H9 (cell line): ENCODE results near the gene GPC3. TPM values are rescaled to one million over a fixed set of nuclear protein-coding genes. Genes with fewer than 3 reads are reported as not detected.

ENCODE experiments used
- DNase-seq: peaks from one replicate; pipeline ENCODE4 v3.0.0-alpha.2; 2017
- H2AFZ ChIP-seq: one replicate; pipeline ENCODE4 v1.6.1; 2013; ENCODE audit warnings: mild to moderate bottlenecking, low read length, control low read depth, moderate library complexity
- H2AK5ac ChIP-seq: 2 replicates; pipeline ENCODE4 v1.6.1; 2013; ENCODE audit warnings: low read length, control low read depth, mixed read lengths; ENCODE audit not compliant: insufficient read length
- H2BK120ac ChIP-seq: one replicate; pipeline ENCODE4 v1.6.1; 2013; ENCODE audit warnings: low read depth, mild to moderate bottlenecking, low read length, control low read depth, inconsistent platforms; ENCODE audit not compliant: poor library complexity, severe bottlenecking
- H2BK12ac ChIP-seq: 2 replicates; pipeline ENCODE4 v1.6.1; 2013; ENCODE audit warnings: low read length, control low read depth, mixed read lengths, low read depth; ENCODE audit not compliant: insufficient read length
- H2BK15ac ChIP-seq: 2 replicates; pipeline ENCODE4 v1.6.1; 2013; ENCODE audit warnings: low read depth, low read length, control low read depth
- H2BK20ac ChIP-seq: one replicate; pipeline ENCODE4 v1.6.1; 2013; ENCODE audit warnings: low read depth, mild to moderate bottlenecking, low read length, control low read depth, inconsistent platforms; ENCODE audit not compliant: poor library complexity, severe bottlenecking
- H2BK5ac ChIP-seq: 2 replicates; pipeline ENCODE4 v1.6.1; 2013; ENCODE audit warnings: low read length, control low read depth, mixed read lengths; ENCODE audit not compliant: insufficient read length
- H3K14ac ChIP-seq: 2 replicates; pipeline ENCODE4 v1.6.1; 2013; ENCODE audit warnings: low read length, control low read depth; ENCODE audit not compliant: insufficient read depth
- H3K18ac ChIP-seq: 2 replicates; pipeline ENCODE4 v1.6.1; 2013; ENCODE audit warnings: low read depth, mild to moderate bottlenecking, mixed read lengths, low read length, control low read depth; ENCODE audit not compliant: insufficient read length
- H3K23ac ChIP-seq: 2 replicates; pipeline ENCODE4 v1.6.1; 2013; ENCODE audit warnings: low read length, control low read depth, mixed read lengths, low read depth; ENCODE audit not compliant: insufficient read length
- H3K23me2 ChIP-seq: 2 replicates; pipeline ENCODE4 v1.6.1; 2013; ENCODE audit warnings: low read depth, mild to moderate bottlenecking, mixed read lengths, low read length, control low read depth; ENCODE audit not compliant: insufficient read length, poor library complexity, severe bottlenecking
- H3K27ac ChIP-seq: 2 replicates; pipeline ENCODE4 v1.5.1; 2013; ENCODE audit warnings: low read length, control low read depth, mixed read lengths, low read depth; ENCODE audit not compliant: insufficient read length
- H3K27me3 ChIP-seq: 2 replicates; pipeline ENCODE4 v1.6.1; 2013; ENCODE audit warnings: low read length, control low read depth, inconsistent platforms; ENCODE audit not compliant: insufficient read depth
- H3K4ac ChIP-seq: 2 replicates; pipeline ENCODE4 v1.6.1; 2013; ENCODE audit warnings: low read depth, mild to moderate bottlenecking, control low read depth, inconsistent platforms, low read length, moderate library complexity
- H3K4me1 ChIP-seq: 2 replicates; pipeline ENCODE4 v1.6.1; 2013; ENCODE audit warnings: low read length, control low read depth, inconsistent platforms; ENCODE audit not compliant: insufficient read depth
- H3K4me2 ChIP-seq: 2 replicates; pipeline ENCODE4 v1.6.1; 2013; ENCODE audit warnings: low read length, control low read depth, mixed read lengths; ENCODE audit not compliant: insufficient read length, insufficient read depth
- H3K56ac ChIP-seq: 2 replicates; pipeline ENCODE4 v1.6.1; 2013; ENCODE audit warnings: low read depth, mild to moderate bottlenecking, mixed read lengths, low read length, control low read depth; ENCODE audit not compliant: insufficient read length
- H3K79me1 ChIP-seq: 2 replicates; pipeline ENCODE4 v1.6.1; 2013; ENCODE audit warnings: low read depth, mild to moderate bottlenecking, moderate library complexity, low read length, control low read depth, inconsistent platforms; ENCODE audit not compliant: insufficient read depth, poor library complexity, severe bottlenecking
- H3K79me2 ChIP-seq: 2 replicates; pipeline ENCODE4 v1.6.1; 2013; ENCODE audit warnings: low read length, control low read depth, inconsistent platforms; ENCODE audit not compliant: insufficient read depth
- H3K9ac ChIP-seq: 2 replicates; pipeline ENCODE4 v1.6.1; 2013; ENCODE audit warnings: low read length, control low read depth, mixed read lengths; ENCODE audit not compliant: insufficient read length; ENCODE audit errors: extremely low read depth
- H3K9me3 ChIP-seq: one replicate; pipeline ENCODE4 v1.6.1; 2013; ENCODE audit warnings: low read depth, low read length, inconsistent platforms; ENCODE audit not compliant: control insufficient read depth
- H3T11ph ChIP-seq: one replicate; pipeline ENCODE4 v1.6.1; 2013; ENCODE audit warnings: mild to moderate bottlenecking, low read length, control low read depth, inconsistent platforms
- H4K20me1 ChIP-seq: one replicate; pipeline ENCODE4 v1.6.1; 2013; ENCODE audit not compliant: control insufficient read depth, insufficient read length, insufficient read depth
- H4K5ac ChIP-seq: 2 replicates; pipeline ENCODE4 v1.6.1; 2013; ENCODE audit warnings: low read depth, mild to moderate bottlenecking, mixed read lengths, low read length, control low read depth; ENCODE audit not compliant: insufficient read length
- H4K8ac ChIP-seq: replicated peaks from 2 replicates; pipeline ENCODE4 v1.6.1; 2013; ENCODE audit warnings: low read length, control low read depth, mixed read lengths, low read depth; ENCODE audit not compliant: insufficient read length
- H4K91ac ChIP-seq: 2 replicates; pipeline ENCODE4 v1.6.1; 2013; ENCODE audit warnings: low read depth, mild to moderate bottlenecking, moderate library complexity, mixed read lengths, low read length, control low read depth; ENCODE audit not compliant: insufficient read length
- H3K27ac Mint-ChIP-seq, 3 experiments: 2 replicates in 2 of 3; 3 replicates in 1 of 3; pipeline ENCODE4 v1.8.0; 2020 to 2021; ENCODE audit warnings: mixed read lengths in 3 of 3, mild to moderate bottlenecking in 1 of 3, moderate library complexity in 1 of 3
- H3K27me3 Mint-ChIP-seq: 2 replicates; pipeline ENCODE4 v1.8.0; 2021; ENCODE audit warnings: low read depth, mild to moderate bottlenecking, moderate library complexity, mixed read lengths
- H3K36me3 Mint-ChIP-seq, 3 experiments: 2 replicates in 2 of 3; 3 replicates in 1 of 3; pipeline ENCODE4 v1.8.0; 2020 to 2021; ENCODE audit warnings: low read depth in 3 of 3, mixed read lengths in 3 of 3; ENCODE audit not compliant: insufficient read depth in 1 of 3
- H3K4me1 Mint-ChIP-seq, 2 experiments: 2 replicates each; pipeline ENCODE4 v1.8.0; 2020; ENCODE audit warnings: mixed read lengths in 2 of 2
- H3K4me3 Mint-ChIP-seq, 2 experiments: 2 replicates in 1 of 2; 3 replicates in 1 of 2; pipeline ENCODE4 v1.8.0; 2020 to 2021; ENCODE audit warnings: mild to moderate bottlenecking in 2 of 2, mixed read lengths in 2 of 2, moderate library complexity in 1 of 2
- H3K9me3 Mint-ChIP-seq, 2 experiments: 2 replicates in 1 of 2; 3 replicates in 1 of 2; pipeline ENCODE4 v1.8.0; 2020; ENCODE audit warnings: mild to moderate bottlenecking in 2 of 2, mixed read lengths in 2 of 2, moderate library complexity in 1 of 2
- WGBS: extraction: QIAGEN DNeasy Blood & Tissue Kit; methylation state at CpG from one replicate; pipeline ENCODE4 v1.1.7; 2013; ENCODE audit warnings: missing lambda C conversion rate, low lambda C conversion rate, mixed read lengths; ENCODE audit not compliant: insufficient read length; ENCODE audit errors: extremely low coverage; 5-methylcytosine and 5-hydroxymethylcytosine counted together
- total RNA-seq: library from RNA; stranded (reverse); gene quantifications from 2 replicates; pipeline ENCODE4 v1.2.1, GENCODE V29; 2021
- TF ChIP-seq, protein P1 (sequence below): fragments of 200-600 bp; sonication (generic); conservative IDR thresholded peaks from 3 replicates; pipeline ENCODE4 v1.8.0; 2021; ENCODE audit warnings: antibody characterized with exemption, mild to moderate bottlenecking

The GPC3 gene
- total RNA-seq, 1 experiment from 2014 or later, result 108 TPM

DNA sequence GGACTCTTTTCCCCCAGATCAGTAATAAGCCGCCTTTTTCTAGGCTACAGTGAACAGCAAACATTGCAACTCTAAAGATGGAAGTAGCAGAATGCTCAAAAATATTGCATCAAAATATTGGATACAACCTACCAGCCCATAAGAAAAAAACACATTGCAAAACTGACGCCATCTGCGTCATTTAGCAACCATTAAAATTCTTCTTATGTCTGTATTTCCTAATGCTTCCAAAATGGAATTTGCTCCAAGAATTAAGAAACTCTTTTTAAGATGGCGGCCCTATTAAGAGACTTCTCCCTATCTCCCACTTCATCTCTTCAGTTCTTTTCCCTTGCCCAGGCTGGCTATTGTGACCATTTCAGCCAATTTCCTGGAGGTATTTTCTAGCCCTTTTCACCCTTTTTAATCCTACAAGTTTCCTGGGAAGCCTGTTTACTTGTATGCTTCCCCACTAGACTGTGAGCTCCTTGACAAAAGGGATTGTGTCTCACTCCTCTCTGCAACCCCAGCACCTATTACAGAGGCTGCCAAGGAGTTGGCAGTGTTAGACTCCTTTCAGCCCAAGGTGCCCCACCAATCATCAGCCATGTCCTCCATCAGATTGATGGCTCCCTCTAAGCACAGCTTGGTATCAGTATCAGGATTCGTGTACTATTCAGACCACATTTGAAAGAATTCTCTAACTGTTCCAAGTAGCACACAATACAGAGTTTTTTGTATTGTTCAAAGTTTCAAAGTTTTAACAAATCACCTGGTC is 4.4 kb downstream of the GPC3 start:
- Histone ChIP-seq H4K91ac (no peak overlapping the region), H3K4me2 (no peak overlapping the region), H2AFZ (no peak overlapping the region), H2BK12ac (no peak overlapping the region), H2BK20ac (no peak overlapping the region), H3K23me2 (peaks cover 17% of the 10 kb centered on the region), H2AK5ac (no peak overlapping the region), H4K8ac (no peak overlapping the region), H4K20me1 (no peaks in the 10 kb centered on the region), H3K4me1 (peaks cover 15% of the 10 kb centered on the region; the same call in 1 of the 2 replicates), H2BK120ac (no peak overlapping the region), H3K4ac (no peak overlapping the region), H2BK5ac (no peak overlapping the region), H3K9ac (no peak overlapping the region), H3K79me2 (no peaks in the 10 kb centered on the region), H3K9me3 (no peaks in the 10 kb centered on the region), H3K56ac (no peak overlapping the region), H3K27ac (no peak overlapping the region), H3K18ac (no peak overlapping the region), H2BK15ac (no peak overlapping the region), H3K79me1 (no peaks in the 10 kb centered on the region), H3K23ac (no peak overlapping the region), H3K14ac (no peak overlapping the region), H3T11ph (no peak overlapping the region), H4K5ac (no peak overlapping the region), H3K27me3 (peaks cover 10% of the 10 kb centered on the region; the same call in 1 of the 2 replicates)
- H3K4me3 Mint-ChIP-seq, result peak overlapping the region in 1 of 2 experiments; percentile 41; a peak in 1 of 5 replicates
- H3K4me1 Mint-ChIP-seq, result peaks cover 47 to 62% of the 10 kb centered on the region in 2 experiments
- H3K9me3 Mint-ChIP-seq, result no peaks in the 10 kb centered on the region
- DNase-seq, result no peak
- WGBS, result no CpG with 5 or more reads among the region's 5 CpGs
- TF ChIP-seq, protein P1, sequence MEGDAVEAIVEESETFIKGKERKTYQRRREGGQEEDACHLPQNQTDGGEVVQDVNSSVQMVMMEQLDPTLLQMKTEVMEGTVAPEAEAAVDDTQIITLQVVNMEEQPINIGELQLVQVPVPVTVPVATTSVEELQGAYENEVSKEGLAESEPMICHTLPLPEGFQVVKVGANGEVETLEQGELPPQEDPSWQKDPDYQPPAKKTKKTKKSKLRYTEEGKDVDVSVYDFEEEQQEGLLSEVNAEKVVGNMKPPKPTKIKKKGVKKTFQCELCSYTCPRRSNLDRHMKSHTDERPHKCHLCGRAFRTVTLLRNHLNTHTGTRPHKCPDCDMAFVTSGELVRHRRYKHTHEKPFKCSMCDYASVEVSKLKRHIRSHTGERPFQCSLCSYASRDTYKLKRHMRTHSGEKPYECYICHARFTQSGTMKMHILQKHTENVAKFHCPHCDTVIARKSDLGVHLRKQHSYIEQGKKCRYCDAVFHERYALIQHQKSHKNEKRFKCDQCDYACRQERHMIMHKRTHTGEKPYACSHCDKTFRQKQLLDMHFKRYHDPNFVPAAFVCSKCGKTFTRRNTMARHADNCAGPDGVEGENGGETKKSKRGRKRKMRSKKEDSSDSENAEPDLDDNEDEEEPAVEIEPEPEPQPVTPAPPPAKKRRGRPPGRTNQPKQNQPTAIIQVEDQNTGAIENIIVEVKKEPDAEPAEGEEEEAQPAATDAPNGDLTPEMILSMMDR, result no peak
- peaks cover 22% of the 10 kb centered on the region for H3K27me3 Mint-ChIP-seq
- H3K27ac Mint-ChIP-seq, result peak overlapping the region in 2 of 3 experiments; percentile 92 to 95; a peak in 5 of 7 replicates
- H3K36me3 Mint-ChIP-seq, result peaks cover 0 to 8% (median 0%) of the 10 kb centered on the region in 3 experiments; a peak in 1 of 7 replicates
